Esophagus squamous epithelium (tissue), 4 donors: ENCODE measurements around the gene POMGNT2.

Source experiments
- POLR2A ChIP-seq, 4 donors: fragments of 450-650 bp; IDR thresholded peaks; one replicate each; pipeline ENCODE4 v1.6.1; 2017; ENCODE audit warnings: antibody characterized with exemption in 4 of 4, mild to moderate bottlenecking in 4 of 4, moderate library complexity in 3 of 4
- TF ChIP-seq, protein P1 (sequence below), 6 experiments: fragments of 450-650 bp in 4 of 6; fragments of 200-600 bp in 2 of 6; sonication (generic) in 2 of 6; IDR thresholded peaks; one replicate each; pipeline ENCODE4 v1.5.1; 2016 to 2019; ENCODE audit warnings: antibody characterized with exemption in 6 of 6, mild to moderate bottlenecking in 4 of 6, moderate library complexity in 4 of 6

DNA sequence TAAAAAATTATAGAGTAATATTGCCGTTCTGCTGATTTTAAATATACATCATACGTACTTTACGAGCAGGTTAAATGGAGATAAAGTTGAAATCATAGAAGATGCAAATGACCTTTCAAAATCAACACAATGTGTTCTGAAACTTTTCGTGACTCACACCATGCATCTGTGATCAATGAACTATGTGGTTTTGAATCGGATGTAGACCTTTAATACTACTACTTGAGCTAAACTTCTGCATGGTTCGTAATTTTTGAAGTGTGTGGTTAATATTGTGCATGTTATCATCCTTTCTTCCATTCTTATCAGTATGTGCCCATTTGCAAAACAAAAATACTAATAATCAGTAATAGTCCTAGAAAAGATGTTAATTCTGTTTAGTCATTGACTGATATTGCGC is 67.9 kb downstream of the POMGNT2 start:
- TF ChIP-seq, protein P1, sequence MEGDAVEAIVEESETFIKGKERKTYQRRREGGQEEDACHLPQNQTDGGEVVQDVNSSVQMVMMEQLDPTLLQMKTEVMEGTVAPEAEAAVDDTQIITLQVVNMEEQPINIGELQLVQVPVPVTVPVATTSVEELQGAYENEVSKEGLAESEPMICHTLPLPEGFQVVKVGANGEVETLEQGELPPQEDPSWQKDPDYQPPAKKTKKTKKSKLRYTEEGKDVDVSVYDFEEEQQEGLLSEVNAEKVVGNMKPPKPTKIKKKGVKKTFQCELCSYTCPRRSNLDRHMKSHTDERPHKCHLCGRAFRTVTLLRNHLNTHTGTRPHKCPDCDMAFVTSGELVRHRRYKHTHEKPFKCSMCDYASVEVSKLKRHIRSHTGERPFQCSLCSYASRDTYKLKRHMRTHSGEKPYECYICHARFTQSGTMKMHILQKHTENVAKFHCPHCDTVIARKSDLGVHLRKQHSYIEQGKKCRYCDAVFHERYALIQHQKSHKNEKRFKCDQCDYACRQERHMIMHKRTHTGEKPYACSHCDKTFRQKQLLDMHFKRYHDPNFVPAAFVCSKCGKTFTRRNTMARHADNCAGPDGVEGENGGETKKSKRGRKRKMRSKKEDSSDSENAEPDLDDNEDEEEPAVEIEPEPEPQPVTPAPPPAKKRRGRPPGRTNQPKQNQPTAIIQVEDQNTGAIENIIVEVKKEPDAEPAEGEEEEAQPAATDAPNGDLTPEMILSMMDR (IDR thresholded peaks at IDR 0.05): no peak
- no peak for TF ChIP-seq POLR2A (IDR thresholded peaks at IDR 0.05)
